Ascending aorta (tissue), 2 donors: ENCODE data around the gene ACTN1. TPM values are rescaled to one million over a fixed set of nuclear protein-coding genes. Genes with fewer than 3 reads are reported as not detected.

Experiments
- DNase-seq, 2 donors: peaks; one replicate each; pipeline ENCODE4 v3.0.0-alpha.2; 2019; ENCODE audit warnings: low spot score in 2 of 2
- H3K27ac ChIP-seq, 2 donors: fragments of 200-600 bp; sonication (generic); one replicate each; pipeline ENCODE4 v1.5.1; 2016 to 2017; ENCODE audit warnings: mild to moderate bottlenecking in 1 of 2
- H3K27me3 ChIP-seq: fragments of 200-600 bp; sonication (generic); one replicate; pipeline ENCODE4 v1.5.1; 2017
- H3K36me3 ChIP-seq, 2 donors: fragments of 200-600 bp; sonication (generic); one replicate each; pipeline ENCODE4 v1.5.1; 2016
- H3K4me1 ChIP-seq, 2 donors: fragments of 200-600 bp; sonication (generic); one replicate each; pipeline ENCODE4 v1.5.1; 2016 to 2017; ENCODE audit warnings: mild to moderate bottlenecking in 1 of 2
- H3K4me3 ChIP-seq, 2 donors: fragments of 200-600 bp; sonication (generic); one replicate each; pipeline ENCODE4 v1.5.1; 2016 to 2017; ENCODE audit warnings: mild to moderate bottlenecking in 1 of 2
- H3K9me3 ChIP-seq, 2 donors: fragments of 200-600 bp; sonication (generic); one replicate each; pipeline ENCODE4 v1.5.1; 2016
- CTCF ChIP-seq, 3 experiments: fragments of 200-600 bp in 2 of 3; fragments of 450-650 bp in 1 of 3; sonication (generic) in 2 of 3; IDR thresholded peaks; one replicate each; pipeline ENCODE4 v1.5.1; 2016 to 2019; ENCODE audit warnings: antibody characterized with exemption in 3 of 3, mild to moderate bottlenecking in 1 of 3, moderate library complexity in 1 of 3
- intact Hi-C: fragments of 100-400 bp; cut with DNase I; formaldehyde crosslinking; loops from one replicate; pipeline ENCODE4 v1.15.1; 2023
- total RNA-seq: library from RNA; depleted of rRNA; stranded (reverse); fragments of >200 nt; gene quantifications from one replicate; pipeline ENCODE4 v1.1.0, GENCODE V29; 2016

ACTN1 gene
- total RNA-seq, 1 donor from 2014 or later: 814 TPM

- Histone ChIP-seq H3K9me3 (no peaks in the 10 kb centered on the region), H3K36me3 (peaks cover 93 to 98% of the 10 kb centered on the region in 2 donors), H3K27me3 (no peaks in the 10 kb centered on the region), H3K4me1 (peaks cover 0 to 3% of the 10 kb centered on the region in 2 donors), H3K27ac (peak overlapping the region; percentile 58 to 68), H3K4me3 (no peak overlapping the region)
- no peak for DNase-seq
- intact Hi-C loops: no loop called here
- TF ChIP-seq CTCF (IDR thresholded peaks at IDR 0.05): no peak
Observed at GRCh38 chr14:68885226-68886108, 93.6 kb downstream of the ACTN1 start.

- peak in 1 of 2 donors; percentile 63 for DNase-seq
- Histone ChIP-seq H3K27me3 (no peaks in the 10 kb centered on the region), H3K4me3 (no peak overlapping the region), H3K27ac (peak overlapping the region; percentile 58 to 68), H3K9me3 (no peaks in the 10 kb centered on the region), H3K4me1 (peaks cover 0 to 3% of the 10 kb centered on the region in 2 donors), H3K36me3 (peaks cover 93 to 98% of the 10 kb centered on the region in 2 donors)
- intact Hi-C loops: no loop called here
- no peak for TF ChIP-seq CTCF (IDR thresholded peaks at IDR 0.05)
Observed at GRCh38 chr14:68884031-68885030, 94.8 kb downstream of the ACTN1 start.

GRCh38 chr14:68882235-68882634 lies 96.9 kb downstream of the ACTN1 start:
- H3K4me1 ChIP-seq: no peaks in the 10 kb centered on the region
- no peak overlapping the region for H3K4me3 ChIP-seq
- no peak for TF ChIP-seq CTCF (IDR thresholded peaks at IDR 0.05)
- intact Hi-C loops: no loop called here
- DNase-seq: peak in 1 of 2 donors; percentile 60
- no peaks in the 10 kb centered on the region for H3K9me3 ChIP-seq
- H3K36me3 ChIP-seq: peaks cover 99 to 100% of the 10 kb centered on the region in 2 donors
- H3K27ac ChIP-seq: peak overlapping the region; percentile 7 to 20
- H3K27me3 ChIP-seq: no peaks in the 10 kb centered on the region

- Histone ChIP-seq H3K27me3 (no peaks in the 10 kb centered on the region), H3K9me3 (no peaks in the 10 kb centered on the region), H3K4me3 (no peak overlapping the region), H3K4me1 (no peaks in the 10 kb centered on the region), H3K36me3 (peaks cover 100% of the 10 kb centered on the region in 2 donors), H3K27ac (peak overlapping the region; percentile 21 to 27)
- TF ChIP-seq CTCF (IDR thresholded peaks at IDR 0.05): no peak
- intact Hi-C loops: no loop called here
- no peak for DNase-seq
Observed at GRCh38 chr14:68881396-68881795, 97.7 kb downstream of the ACTN1 start.

- no peaks in the 10 kb centered on the region for H3K4me1 ChIP-seq
- peaks cover 100% of the 10 kb centered on the region in 2 donors for H3K36me3 ChIP-seq
- no peaks in the 10 kb centered on the region for H3K27me3 ChIP-seq
- peak in 1 of 2 donors; percentile 59 for DNase-seq
- intact Hi-C loops: no loop called here
- no peaks in the 10 kb centered on the region for H3K9me3 ChIP-seq
- no peak overlapping the region for H3K4me3 ChIP-seq
- peak overlapping the region; percentile 15 to 27 for H3K27ac ChIP-seq
- TF ChIP-seq CTCF (IDR thresholded peaks at IDR 0.05): no peak
Observed at GRCh38 chr14:68880581-68881105, 98.5 kb downstream of the ACTN1 start.
